ENCODE data around the gene CLPSL1. TPM values are rescaled to one million over a fixed set of nuclear protein-coding genes. Genes with fewer than 3 reads are reported as not detected.

CLPSL1 gene
- total RNA-seq, 2 experiments from 2014 or later, result not detected

DNA sequence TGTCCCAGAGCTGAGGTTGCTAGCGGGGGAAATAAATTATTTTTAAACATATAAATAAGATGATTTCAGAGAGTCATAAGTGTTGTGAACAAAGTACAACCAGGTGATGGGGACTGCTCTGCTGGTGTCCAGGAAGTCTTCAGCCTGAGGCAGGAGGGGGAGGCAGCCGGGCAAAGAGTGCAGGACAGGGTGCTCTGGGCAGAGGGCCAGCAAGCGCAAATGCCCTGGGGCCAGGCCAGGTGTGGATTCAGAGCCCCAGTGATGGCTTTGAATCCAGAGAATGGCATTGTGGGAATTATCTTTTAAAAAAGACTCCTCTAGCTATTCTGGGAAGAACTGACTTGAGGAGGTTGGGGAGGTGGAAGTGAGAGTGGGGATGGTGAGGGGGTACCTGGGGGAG lies 1.6 kb downstream of the CLPSL1 start:
- Mint-ChIP-seq H3K36me3 (ENCODE audit: low read depth) (no peaks in the 10 kb centered on the region), H3K4me1 (peaks cover 2% of the 10 kb centered on the region), H3K27me3 (peaks cover 24% of the 10 kb centered on the region), H3K27ac (no peak overlapping the region), H3K4me3 (no peak overlapping the region), H3K9me3 (ENCODE audit: low read depth) (no peaks in the 10 kb centered on the region)
- DNase-seq, result no peak
- intact Hi-C loops (cut with DNase I, micrococcal nuclease), result no loop called here
- ChIA-PET CTCF (no interaction called here), POLR2A (no interaction called here)
- no peak for ATAC-seq

DNA sequence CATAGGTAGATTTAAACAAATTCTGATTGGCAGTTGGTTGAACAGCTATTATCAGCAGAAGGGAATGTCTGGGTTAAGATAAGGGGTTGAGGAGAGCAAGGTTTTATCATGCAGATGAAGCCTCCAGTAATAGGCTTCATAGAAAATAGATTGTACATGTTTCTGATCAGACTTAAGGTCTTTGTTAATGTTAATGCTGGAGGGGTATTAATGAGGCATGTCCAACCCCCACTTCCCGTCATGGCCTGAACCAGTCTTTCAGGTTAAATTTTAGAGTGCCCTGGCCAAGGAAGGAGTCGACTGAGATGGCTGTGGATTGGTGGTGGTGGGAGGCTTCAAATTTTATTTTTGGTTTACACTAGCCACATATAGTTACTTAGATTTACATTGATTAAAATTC lies 3.4 kb downstream of the CLPSL1 start:
- POLR2A ChIA-PET, result no interaction called here
- no peak overlapping the region for H3K4me3 Mint-ChIP-seq

DNA sequence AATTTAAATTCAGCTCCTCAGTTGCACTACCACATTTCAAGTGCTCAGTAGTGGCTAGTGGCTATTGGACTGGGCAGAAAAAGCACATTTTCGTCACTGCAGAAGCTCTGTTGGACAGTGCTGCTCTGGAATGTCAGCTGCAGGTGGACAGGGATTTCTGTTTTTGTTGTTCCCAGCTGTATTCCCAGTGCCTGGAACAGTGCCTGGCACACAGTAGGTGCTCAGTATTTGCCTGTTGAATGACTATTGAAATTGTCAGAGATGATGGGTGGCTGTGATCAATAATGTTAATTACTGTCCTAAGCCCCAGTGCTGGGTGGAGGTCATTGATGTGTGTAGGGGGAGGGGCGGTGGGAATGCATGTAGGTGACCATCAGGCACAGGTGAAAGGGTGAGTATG lies 5.5 kb downstream of the CLPSL1 start:
- DNase-seq (no peak), ATAC-seq (no peak)
- ChIA-PET CTCF (interaction anchor here (0.6 kb wide), 1 partner anchor 462 kb away, joined by 5 read pairs; no protein-coding TSS in a partner anchor), POLR2A (interaction anchor here (1.3 kb wide), 1 partner anchor 13 kb away, joined by 5 read pairs; no protein-coding TSS in a partner anchor)
- intact Hi-C loops (cut with DNase I, micrococcal nuclease), result no loop called here
- H3K9me3 Mint-ChIP-seq (ENCODE audit: low read depth), result no peaks in the 10 kb centered on the region
- H3K4me1 Mint-ChIP-seq, result no peaks in the 10 kb centered on the region
- peaks cover 34% of the 10 kb centered on the region for H3K27me3 Mint-ChIP-seq
- no peak overlapping the region for H3K27ac Mint-ChIP-seq
- no peak overlapping the region for H3K4me3 Mint-ChIP-seq
- H3K36me3 Mint-ChIP-seq (ENCODE audit: low read depth), result no peaks in the 10 kb centered on the region

More for the DNA sequence above, 3.4 kb downstream of the CLPSL1 start:
- no peak for ATAC-seq
- DNase-seq, result no peak
- Mint-ChIP-seq H3K27ac (no peak overlapping the region), H3K27me3 (peaks cover 32% of the 10 kb centered on the region), H3K9me3 (ENCODE audit: low read depth) (no peaks in the 10 kb centered on the region), H3K4me1 (no peaks in the 10 kb centered on the region), H3K36me3 (ENCODE audit: low read depth) (no peaks in the 10 kb centered on the region)
- CTCF ChIA-PET, result no interaction called here
- intact Hi-C loops (cut with DNase I, micrococcal nuclease), result no loop called here

DNA sequence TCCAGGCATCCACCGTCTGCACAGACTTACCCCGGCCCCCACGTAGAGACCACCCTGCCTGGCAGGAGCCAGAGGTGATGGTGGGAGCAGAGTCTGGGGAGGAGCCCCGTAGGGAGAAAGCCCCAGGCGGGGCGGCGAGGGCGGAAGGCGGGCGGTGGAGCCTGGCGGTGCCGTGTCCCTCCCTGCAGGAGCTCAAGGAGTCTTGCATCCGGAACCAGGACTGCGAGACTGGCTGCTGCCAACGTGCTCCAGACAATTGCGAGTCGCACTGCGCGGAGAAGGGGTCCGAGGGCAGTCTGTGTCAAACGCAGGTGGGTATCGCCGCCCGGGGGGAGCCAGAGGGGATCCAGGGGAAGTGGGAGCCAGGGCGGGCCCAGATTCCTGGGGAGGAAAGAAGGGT lies 6.0 kb downstream of the CLPSL1 start:
- no peak overlapping the region for H3K27ac Mint-ChIP-seq
- DNase-seq (no peak), ATAC-seq (no peak)
- H3K36me3 Mint-ChIP-seq (ENCODE audit: low read depth), result no peaks in the 10 kb centered on the region
- CTCF ChIA-PET, result interaction anchor here (0.5 to 0.6 kb wide), 2 partner anchors 462 to 553 kb away, joined by 3 to 5 read pairs; no protein-coding TSS in a partner anchor
- H3K4me3 Mint-ChIP-seq, result no peak overlapping the region
- H3K27me3 Mint-ChIP-seq, result peaks cover 34% of the 10 kb centered on the region
- intact Hi-C loops (cut with DNase I, micrococcal nuclease), result loop anchor here (1.0 kb wide), 1 partner anchor 11 kb away; no protein-coding TSS in a partner anchor
- POLR2A ChIA-PET, result interaction anchor here (1.3 kb wide), 1 partner anchor 12 kb away, joined by 5 read pairs; no protein-coding TSS in a partner anchor
- no peaks in the 10 kb centered on the region for H3K9me3 Mint-ChIP-seq (ENCODE audit: low read depth)
- no peaks in the 10 kb centered on the region for H3K4me1 Mint-ChIP-seq

DNA sequence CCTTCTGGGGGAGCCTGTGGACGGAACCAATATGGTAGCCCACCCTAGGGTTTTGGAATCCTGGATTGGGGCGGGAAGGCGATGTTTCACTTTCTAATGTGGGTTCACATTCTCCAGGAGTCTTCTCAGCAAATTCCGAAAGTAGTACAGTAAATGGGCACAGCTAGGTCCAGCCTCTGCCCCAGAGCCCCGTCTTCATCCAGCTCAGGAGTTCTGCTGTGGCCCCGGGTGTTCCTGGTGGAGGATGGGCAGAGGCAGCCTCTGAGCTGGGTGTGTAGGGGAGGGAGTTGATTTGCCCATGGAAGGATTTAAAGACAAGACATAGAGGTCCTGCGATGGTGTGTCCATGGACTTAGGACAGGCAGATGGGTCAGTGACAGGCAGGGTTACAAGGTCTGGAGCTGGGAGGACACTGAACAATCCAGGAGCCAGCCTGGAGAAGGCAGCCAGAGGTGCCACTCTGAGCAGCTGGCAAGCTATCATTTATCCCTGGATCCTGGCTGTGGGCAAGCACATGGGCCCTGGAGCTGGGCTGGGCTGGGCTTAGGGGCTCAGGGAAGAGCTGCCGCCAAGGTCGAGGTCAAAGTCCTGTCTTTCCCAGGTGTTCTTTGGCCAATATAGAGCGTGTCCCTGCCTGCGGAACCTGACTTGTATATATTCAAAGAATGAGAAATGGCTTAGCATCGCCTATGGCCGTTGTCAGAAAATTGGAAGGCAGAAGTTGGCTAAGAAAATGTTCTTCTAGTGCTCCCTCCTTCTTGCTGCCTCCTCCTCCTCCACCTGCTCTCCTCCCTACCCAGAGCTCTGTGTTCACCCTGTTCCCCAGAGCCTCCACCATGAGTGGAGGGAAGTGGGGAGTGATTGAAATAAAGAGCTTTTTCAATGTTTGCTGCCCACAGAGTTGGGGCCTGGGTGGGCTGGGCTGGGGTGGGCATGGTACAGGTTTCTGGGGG lies 6.7 kb downstream of the CLPSL1 start:
- no peaks in the 10 kb centered on the region for H3K4me1 Mint-ChIP-seq
- CTCF ChIA-PET, result interaction anchor here (0.5 to 1.3 kb wide), 2 partner anchors 16 to 552 kb away, joined by 3 to 6 read pairs; no protein-coding TSS in a partner anchor
- H3K9me3 Mint-ChIP-seq (ENCODE audit: low read depth), result no peaks in the 10 kb centered on the region
- H3K36me3 Mint-ChIP-seq (ENCODE audit: low read depth), result no peaks in the 10 kb centered on the region
- intact Hi-C loops (cut with DNase I, micrococcal nuclease), result loop anchor here (1.0 kb wide), 1 partner anchor 11 kb away; no protein-coding TSS in a partner anchor
- no peak for ATAC-seq
- H3K27me3 Mint-ChIP-seq, result peaks cover 28% of the 10 kb centered on the region
- H3K4me3 Mint-ChIP-seq, result no peak overlapping the region
- no peak overlapping the region for H3K27ac Mint-ChIP-seq
- no peak for DNase-seq
- POLR2A ChIA-PET, result interaction anchor here (0.6 to 1.3 kb wide), 2 partner anchors 11 kb away, joined by 3 to 5 read pairs; no protein-coding TSS in a partner anchor

DNA sequence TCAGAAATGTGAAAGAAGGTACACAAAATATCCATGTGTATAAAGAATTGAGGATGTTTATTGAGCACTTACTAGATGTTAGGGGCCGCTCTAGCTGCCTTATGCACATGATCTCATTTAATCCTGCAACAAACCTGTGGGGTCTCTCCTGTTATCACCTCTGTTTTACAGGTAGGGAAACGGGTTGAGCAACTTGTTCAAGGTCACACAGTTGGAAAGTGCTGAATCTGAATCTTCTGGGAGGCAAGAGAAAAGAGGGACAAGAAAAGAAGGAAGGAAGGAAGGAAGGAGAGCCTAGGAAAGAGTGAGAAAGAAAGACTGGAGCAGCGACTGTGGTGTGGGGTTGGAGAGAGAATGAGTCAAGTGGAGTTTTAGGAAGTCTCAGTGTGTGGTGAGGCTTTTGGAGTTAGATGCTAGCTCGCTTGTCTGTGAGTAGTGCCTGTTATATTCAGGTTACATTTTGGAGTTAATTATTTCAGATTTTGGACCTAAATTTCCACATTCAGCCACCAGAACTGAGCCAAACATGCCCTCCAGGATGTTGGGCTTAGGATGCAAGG lies 7.7 kb downstream of the CLPSL1 start:
- intact Hi-C loops (cut with DNase I, micrococcal nuclease), result no loop called here
- Mint-ChIP-seq H3K27ac (no peak overlapping the region), H3K27me3 (peaks cover 28% of the 10 kb centered on the region), H3K9me3 (ENCODE audit: low read depth) (no peaks in the 10 kb centered on the region), H3K36me3 (ENCODE audit: low read depth) (no peaks in the 10 kb centered on the region), H3K4me1 (no peaks in the 10 kb centered on the region), H3K4me3 (no peak overlapping the region)
- ATAC-seq, result no peak
- no peak for DNase-seq
- POLR2A ChIA-PET, result no interaction called here
- CTCF ChIA-PET, result interaction anchor here (1.3 kb wide), 1 partner anchor 15 kb away, joined by 6 read pairs; no protein-coding TSS in a partner anchor

DNA sequence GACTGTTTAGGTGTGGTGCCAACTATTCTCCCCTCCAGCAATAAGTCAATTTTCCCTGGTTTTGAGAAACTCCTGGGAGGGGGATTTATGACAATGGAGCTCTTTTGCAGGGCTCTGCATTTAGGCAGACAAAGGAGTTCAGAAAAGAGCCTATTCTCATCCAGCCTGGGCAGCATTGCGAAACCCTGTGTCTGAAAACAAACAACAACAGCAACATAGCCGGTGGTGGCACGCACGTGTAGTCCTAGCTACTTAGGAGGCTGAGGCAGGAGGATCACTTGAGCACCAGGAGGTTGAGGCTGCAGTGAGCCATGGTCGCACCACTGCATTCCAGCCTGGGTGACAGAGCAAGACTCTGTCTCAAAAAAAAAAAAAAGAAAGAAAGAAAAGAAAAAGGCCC lies 9.9 kb downstream of the CLPSL1 start:
- H3K27ac Mint-ChIP-seq, result no peak overlapping the region
- DNase-seq, result no peak
- POLR2A ChIA-PET, result no interaction called here
- H3K27me3 Mint-ChIP-seq, result peaks cover 25% of the 10 kb centered on the region
- H3K4me3 Mint-ChIP-seq, result no peak overlapping the region
- H3K4me1 Mint-ChIP-seq, result no peaks in the 10 kb centered on the region
- intact Hi-C loops (cut with DNase I, micrococcal nuclease), result no loop called here
- no peaks in the 10 kb centered on the region for H3K36me3 Mint-ChIP-seq (ENCODE audit: low read depth)
- CTCF ChIA-PET, result no interaction called here
- no peaks in the 10 kb centered on the region for H3K9me3 Mint-ChIP-seq (ENCODE audit: low read depth)
- ATAC-seq, result no peak

DNA sequence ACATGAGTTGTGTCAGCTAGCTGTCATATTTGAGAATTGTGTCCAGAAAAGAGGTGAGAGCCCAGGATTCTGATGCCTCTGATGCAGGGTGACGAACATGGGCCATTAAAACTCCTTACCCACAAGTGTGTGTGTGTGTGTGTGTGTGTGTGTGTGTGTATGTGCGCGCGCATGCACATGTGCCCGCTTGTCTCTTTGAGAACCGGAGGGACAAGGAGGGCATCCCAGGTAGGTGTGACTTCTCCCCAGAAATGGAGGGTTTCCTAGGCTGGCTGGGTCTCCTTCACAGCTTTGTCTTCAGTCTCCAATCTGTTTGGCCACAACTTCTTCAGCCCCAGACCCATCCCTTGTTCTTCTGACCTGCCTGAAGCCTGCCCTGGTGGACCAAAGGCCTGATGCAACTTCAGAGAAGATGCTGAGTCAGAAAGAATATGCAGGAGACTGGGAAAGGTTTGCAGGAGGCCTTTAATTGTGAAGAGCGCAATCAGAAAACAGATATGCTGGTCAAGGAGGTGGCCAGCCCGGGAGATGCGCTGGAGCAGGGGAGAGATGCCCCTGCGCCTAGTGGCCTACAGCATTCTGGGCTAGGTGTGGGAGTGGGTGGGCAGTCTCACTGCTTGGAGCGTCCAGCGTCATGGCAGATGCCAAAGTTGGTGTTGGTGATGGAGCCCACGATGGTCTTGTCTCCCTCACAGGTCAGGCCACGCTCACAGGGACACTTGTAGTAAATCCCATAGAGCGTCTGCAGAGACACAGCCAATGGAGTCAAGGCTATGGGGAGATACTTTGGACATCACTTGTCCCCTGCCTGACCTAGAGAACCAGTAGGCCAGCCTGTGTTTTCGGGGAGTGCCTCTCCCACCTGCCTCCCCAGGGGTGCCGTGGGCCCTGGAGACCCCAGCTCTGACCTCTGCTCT lies 14.0 kb downstream of the CLPSL1 start:
- Mint-ChIP-seq H3K9me3 (ENCODE audit: low read depth) (no peaks in the 10 kb centered on the region), H3K4me1 (no peaks in the 10 kb centered on the region), H3K27me3 (peaks cover 3% of the 10 kb centered on the region), H3K27ac (no peak overlapping the region), H3K36me3 (ENCODE audit: low read depth) (no peaks in the 10 kb centered on the region), H3K4me3 (no peak overlapping the region)
- DNase-seq (no peak), ATAC-seq (no peak)
- CTCF ChIA-PET, result interaction anchor here (0.6 kb wide), 1 partner anchor 579 kb away, joined by 3 read pairs; no protein-coding TSS in a partner anchor
- POLR2A ChIA-PET, result no interaction called here
- intact Hi-C loops (cut with DNase I, micrococcal nuclease), result no loop called here

DNA sequence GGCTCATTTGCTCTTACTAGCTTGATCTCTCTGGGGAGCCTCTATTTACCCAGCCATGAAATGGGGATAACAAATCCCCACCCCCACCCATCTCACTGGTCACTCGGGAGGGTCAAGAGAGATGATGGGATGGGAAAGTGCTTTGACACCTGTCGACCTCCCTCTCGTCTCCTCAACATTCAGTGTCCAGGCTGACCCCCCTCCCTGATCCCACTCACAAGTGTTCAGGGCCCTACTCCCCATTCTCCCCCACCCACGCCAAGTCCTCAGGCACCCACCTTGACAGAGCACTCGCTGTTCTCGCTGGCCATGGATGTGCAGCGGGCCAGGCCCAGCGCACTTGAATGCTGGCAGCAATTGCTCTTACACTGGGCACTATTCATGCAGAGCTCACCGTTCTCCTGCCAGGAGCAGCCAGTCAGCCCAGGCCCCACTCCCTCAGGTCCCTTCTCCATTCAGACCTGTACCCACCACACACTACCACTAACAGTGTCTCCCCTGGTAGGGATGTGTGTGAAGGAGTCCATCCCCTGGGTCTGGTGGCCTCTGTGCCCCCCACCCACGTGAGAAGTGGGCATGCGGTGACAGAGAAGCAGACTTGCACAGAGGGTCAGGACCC lies 14.7 kb downstream of the CLPSL1 start:
- ATAC-seq (no peak), DNase-seq (no peak)
- no peaks in the 10 kb centered on the region for H3K4me1 Mint-ChIP-seq
- H3K27me3 Mint-ChIP-seq, result peaks cover 3% of the 10 kb centered on the region
- ChIA-PET CTCF (no interaction called here), POLR2A (no interaction called here)
- H3K4me3 Mint-ChIP-seq, result no peak overlapping the region
- intact Hi-C loops (cut with DNase I, micrococcal nuclease), result no loop called here
- no peaks in the 10 kb centered on the region for H3K36me3 Mint-ChIP-seq (ENCODE audit: low read depth)
- no peaks in the 10 kb centered on the region for H3K9me3 Mint-ChIP-seq (ENCODE audit: low read depth)
- no peak overlapping the region for H3K27ac Mint-ChIP-seq

DNA sequence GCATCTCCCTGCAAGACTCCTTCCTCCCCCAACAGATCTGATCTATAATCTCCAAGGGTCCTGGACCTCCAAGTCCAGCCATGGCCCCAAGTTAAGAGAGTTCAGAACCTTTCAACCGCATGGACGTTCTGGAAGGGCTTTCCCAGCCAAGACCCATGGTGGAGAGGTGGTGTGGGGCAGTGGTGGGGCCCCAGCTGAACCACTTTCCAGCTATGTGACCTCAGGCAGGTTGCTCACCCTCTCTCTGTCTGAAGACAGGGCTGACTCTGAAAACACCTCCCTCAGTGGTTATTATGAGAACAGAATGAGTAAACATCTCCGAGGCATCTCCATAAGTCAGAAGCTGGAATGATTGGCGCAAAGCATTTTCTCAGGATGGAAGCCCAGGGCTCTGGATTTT lies 15.4 kb downstream of the CLPSL1 start:
- no peak for DNase-seq
- H3K36me3 Mint-ChIP-seq (ENCODE audit: low read depth), result no peaks in the 10 kb centered on the region
- peaks cover 3% of the 10 kb centered on the region for H3K27me3 Mint-ChIP-seq
- no peak overlapping the region for H3K4me3 Mint-ChIP-seq
- intact Hi-C loops (cut with DNase I, micrococcal nuclease), result no loop called here
- no peak for ATAC-seq
- H3K27ac Mint-ChIP-seq, result no peak overlapping the region
- no peaks in the 10 kb centered on the region for H3K4me1 Mint-ChIP-seq
- ChIA-PET CTCF (no interaction called here), POLR2A (no interaction called here)
- H3K9me3 Mint-ChIP-seq (ENCODE audit: low read depth), result no peaks in the 10 kb centered on the region
